Measurements from ENCODE around the gene ACTBL2.

Gene ACTBL2

GRCh38 chr5:57448751-57449150 is 33.9 kb downstream of the ACTBL2 start:
- no peak for DNase-seq (ENCODE audit: low read depth)

DNA sequence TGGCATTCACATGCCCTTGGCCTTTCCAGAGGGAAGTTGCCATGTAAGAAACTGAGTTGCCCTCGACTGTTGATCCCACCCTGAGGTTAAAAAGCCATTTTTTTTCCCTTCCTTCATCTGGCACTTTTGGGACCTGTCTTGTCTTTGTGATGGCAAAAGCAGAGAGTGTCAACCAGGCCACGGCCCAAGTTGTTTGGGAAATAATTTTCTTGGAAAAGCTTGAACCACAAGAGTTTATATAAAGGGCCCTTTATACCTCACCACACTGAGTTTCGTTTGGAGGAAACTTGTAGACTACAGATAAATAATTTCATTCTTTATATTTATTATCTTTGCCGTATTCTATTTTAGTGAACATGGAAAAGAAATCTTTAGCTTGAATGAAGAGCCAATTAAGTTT is 34.3 kb downstream of the ACTBL2 start:
- DNase-seq (ENCODE audit: low read depth), result no peak

DNA sequence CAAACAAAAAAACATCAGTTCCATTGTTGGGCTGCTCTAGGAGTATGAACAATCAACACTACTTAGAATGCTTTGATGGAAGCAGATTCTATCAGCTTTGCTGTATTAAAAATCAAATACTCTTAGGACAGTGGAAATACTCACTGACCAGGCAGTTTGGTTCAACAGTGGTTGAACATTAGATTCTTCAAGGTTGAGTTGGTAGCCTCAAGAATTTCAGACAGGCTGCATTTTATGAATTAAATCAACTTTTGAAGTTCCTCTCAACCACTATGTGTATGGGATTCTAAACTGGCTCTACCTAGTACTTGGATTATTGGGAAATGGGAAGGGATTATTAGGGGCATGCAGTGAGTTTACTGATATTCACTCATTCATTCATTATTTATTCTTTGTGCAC is 35.0 kb downstream of the ACTBL2 start:
- DNase-seq (ENCODE audit: low read depth), result peak; percentile 5

GRCh38 chr5:57446966-57447365 is 35.6 kb downstream of the ACTBL2 start:
- no peak for DNase-seq (ENCODE audit: low read depth)

GRCh38 chr5:57445705-57446037 is 36.9 kb downstream of the ACTBL2 start:
- no peak for DNase-seq (ENCODE audit: low read depth)

GRCh38 chr5:57445006-57445704 is 37.5 kb downstream of the ACTBL2 start:
- no peak for DNase-seq (ENCODE audit: low read depth)

DNA sequence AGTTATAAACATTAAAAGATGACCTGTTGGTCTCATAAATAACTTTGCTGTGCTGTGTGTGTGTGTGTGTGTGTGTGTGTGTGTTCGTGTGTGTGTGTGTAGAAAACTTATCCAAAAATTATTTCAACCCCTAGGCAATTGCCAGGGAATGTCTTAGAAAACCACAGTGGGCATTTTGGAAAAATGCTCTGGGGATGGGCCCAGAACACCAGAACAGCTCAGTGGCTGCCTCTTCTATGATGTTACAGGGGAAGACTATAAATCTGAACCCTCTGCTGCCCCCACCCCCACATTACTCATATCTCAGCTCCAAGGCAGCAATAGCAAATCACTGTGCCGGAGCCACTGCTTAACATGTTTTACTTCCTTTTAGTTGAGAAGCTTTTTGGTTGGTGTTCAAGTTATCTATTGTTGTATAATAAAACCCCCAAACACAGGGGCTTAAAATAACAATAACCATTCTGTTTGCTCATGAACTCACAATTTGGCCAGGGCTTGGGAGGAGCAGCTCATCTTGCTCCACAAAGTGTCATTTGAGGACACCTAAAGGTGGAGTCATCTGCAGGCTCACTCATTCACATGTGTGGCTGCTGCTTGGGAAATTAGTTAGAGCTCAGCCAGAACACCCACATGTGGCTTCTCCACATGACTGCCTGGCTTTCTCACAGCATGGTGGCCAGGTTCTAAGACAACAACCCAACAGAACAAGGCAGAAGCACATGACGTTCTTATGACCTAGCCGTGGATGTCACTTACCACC is 40.4 kb downstream of the ACTBL2 start:
- peak; percentile 63 for DNase-seq (ENCODE audit: low read depth)

DNA sequence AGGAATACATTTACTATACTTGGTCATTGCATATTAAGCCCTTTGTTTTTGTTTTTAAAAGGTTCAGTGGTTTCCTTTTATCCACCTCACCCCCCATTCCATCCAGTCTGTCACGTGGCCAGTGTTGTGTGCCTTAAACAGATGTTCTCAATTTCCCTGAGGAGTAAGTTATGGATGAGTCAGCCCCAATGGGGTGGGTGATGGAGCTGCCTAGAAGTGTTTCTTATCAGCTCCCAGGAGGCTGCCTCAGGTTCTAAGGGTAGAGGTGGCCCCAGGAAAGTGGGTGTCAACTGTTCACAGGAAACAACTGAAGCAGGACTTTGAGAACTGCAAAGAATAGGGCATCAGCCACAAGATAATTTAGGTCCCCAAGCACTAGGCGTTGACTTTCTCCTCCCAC is 41.1 kb downstream of the ACTBL2 start:
- DNase-seq (ENCODE audit: low read depth), result peak; percentile 90

DNA sequence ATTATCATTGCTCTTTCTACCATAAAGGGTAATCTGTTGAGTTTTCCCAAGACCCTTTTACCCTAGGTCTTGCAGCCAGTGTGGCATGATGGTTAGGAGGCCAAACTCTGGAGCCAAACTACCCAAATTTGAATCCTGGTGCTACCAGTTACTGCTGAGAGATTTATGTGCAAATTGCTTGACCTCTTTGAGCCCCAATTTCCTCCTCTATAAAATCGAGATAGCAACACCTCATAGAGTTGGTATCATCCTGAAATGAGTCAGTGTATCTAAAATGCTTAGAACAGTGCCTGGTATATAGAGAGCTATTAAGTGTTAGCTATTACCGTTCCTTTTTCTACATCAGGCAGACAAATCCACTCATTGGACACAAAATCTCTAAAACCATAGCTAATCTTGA is 43.0 kb downstream of the ACTBL2 start:
- no peak for DNase-seq (ENCODE audit: low read depth)

GRCh38 chr5:57437976-57438805 is 44.4 kb downstream of the ACTBL2 start:
- DNase-seq (ENCODE audit: low read depth), result peak; percentile 52

GRCh38 chr5:57436586-57436985 is 46.0 kb downstream of the ACTBL2 start:
- DNase-seq (ENCODE audit: low read depth), result no peak

GRCh38 chr5:57435701-57436134 is 46.9 kb downstream of the ACTBL2 start:
- DNase-seq (ENCODE audit: low read depth), result peak; percentile 70

DNA sequence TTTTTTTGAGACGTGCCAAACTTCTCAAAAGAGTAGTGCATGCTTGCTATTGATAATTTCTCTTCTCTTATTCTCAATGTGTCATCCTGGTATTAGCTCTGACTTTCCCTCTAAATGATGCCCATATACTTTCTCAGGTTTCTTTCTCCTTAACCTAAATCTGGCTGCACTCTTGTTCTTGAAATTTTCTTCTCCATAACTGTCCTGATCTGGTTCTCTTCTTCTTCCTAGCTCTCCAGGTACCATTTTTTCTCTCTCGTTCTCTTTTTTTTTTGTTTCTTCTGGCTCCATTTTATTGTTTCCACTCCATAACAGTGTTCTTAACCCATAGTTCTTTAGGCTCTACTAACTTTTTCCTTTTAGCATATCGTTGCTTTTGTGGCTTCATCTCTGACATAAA is 47.9 kb downstream of the ACTBL2 start:
- no peak for DNase-seq (ENCODE audit: low read depth)

GRCh38 chr5:57434227-57434640 is 48.4 kb downstream of the ACTBL2 start:
- DNase-seq (ENCODE audit: low read depth), result no peak

DNA sequence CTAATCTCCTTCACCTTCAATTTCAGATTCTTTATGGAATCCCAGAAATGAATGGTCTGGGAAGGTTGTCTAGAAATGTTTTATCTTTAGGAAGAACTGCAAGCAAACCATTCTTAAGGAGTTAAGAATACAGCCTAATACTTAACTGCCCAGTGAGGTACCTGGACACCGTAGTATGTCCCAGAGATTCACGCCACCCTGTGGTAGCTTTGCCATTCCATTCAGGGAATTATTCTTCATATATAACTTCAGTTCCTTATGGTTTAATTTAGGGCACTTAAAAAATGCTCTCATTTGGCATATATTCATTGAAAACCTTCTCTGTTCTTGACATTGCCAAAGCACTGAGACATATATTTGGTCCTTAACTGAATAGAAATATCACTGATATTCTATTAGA is 49.7 kb downstream of the ACTBL2 start:
- DNase-seq (ENCODE audit: low read depth), result peak; percentile 37

DNA sequence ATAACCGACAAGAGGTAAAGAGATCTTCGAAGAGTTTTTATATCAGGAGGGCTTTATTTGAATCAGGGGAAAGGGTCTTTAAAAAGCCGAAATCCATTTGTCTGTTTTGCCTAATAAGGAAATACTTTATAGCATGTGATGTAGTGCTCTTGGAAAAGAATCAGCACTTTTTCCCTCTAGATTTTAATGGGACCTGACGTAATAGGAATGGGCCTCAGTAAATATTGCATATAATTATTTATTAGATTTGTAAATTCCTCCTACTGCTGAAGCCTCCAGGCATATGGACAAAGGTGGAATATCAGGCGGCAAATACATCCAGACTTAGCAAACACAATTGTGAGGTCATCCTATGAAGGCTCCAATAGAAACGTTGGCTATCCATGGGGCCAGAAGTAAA is 50.9 kb downstream of the ACTBL2 start:
- no peak for DNase-seq (ENCODE audit: low read depth)
